HepG2 (cell line): ENCODE data around the gene TMOD2. TPM values are rescaled to one million over a fixed set of nuclear protein-coding genes. Genes with fewer than 3 reads are reported as not detected.
A peak's percentile ranks its signal among the peaks of the same experiment; 100 is the strongest.

Source experiments
- ATF1 ChIP-seq: IDR thresholded peaks from 2 replicates; pipeline ENCODE4 v1.6.1; 2016; ENCODE audit warnings: mild to moderate bottlenecking, control low read depth
- ATF7 ChIP-seq, 2 experiments: fragments of 450-650 bp in 1 of 2; sonication (generic) in 1 of 2; formaldehyde crosslinking in 1 of 2; IDR thresholded peaks; 2 replicates each; pipeline versions ENCODE4 v1.4.0 to v1.6.1; 2016 to 2020; ENCODE audit warnings: antibody characterized with exemption in 1 of 2, mild to moderate bottlenecking in 1 of 2, missing genetic modification reagents in 1 of 2
- BRCA1 ChIP-seq: sonication (generic); formaldehyde crosslinking; IDR thresholded peaks from 2 replicates; pipeline ENCODE4 v1.4.0; 2020; ENCODE audit warnings: missing genetic modification reagents
- CENPX ChIP-seq: sonication (generic); formaldehyde crosslinking; IDR thresholded peaks from 2 replicates; pipeline ENCODE4 v1.9.0; 2021; ENCODE audit warnings: mild to moderate bottlenecking, missing genetic modification reagents, moderate library complexity
- FOXO1 ChIP-seq: sonication (generic); formaldehyde crosslinking; IDR thresholded peaks from 2 replicates; pipeline ENCODE4 v1.4.0; 2020; ENCODE audit warnings: missing genetic modification reagents
- HOXA3 ChIP-seq: sonication (generic); formaldehyde crosslinking; IDR thresholded peaks from 2 replicates; pipeline ENCODE4 v1.5.0; 2020; ENCODE audit warnings: missing genetic modification reagents
- MEIS2 ChIP-seq: sonication (generic); formaldehyde crosslinking; IDR thresholded peaks from 2 replicates; pipeline ENCODE4 v1.9.0; 2021; ENCODE audit warnings: mild to moderate bottlenecking, missing genetic modification reagents
- NAIF1 ChIP-seq: sonication (generic); formaldehyde crosslinking; IDR thresholded peaks from 2 replicates; pipeline ENCODE4 v1.5.0; 2020; ENCODE audit warnings: mild to moderate bottlenecking, missing genetic modification reagents, borderline replicate concordance
- NFE2L1 ChIP-seq: sonication (generic); formaldehyde crosslinking; IDR thresholded peaks from 2 replicates; pipeline ENCODE4 v1.4.0; 2020; ENCODE audit warnings: missing genetic modification reagents, mild to moderate bottlenecking, borderline replicate concordance
- NONO ChIP-seq, 2 experiments: fragments of 450-650 bp in 1 of 2; sonication (generic) in 1 of 2; formaldehyde crosslinking in 1 of 2; IDR thresholded peaks in 1 of 2; conservative IDR thresholded peaks in 1 of 2; 2 replicates each; pipeline versions ENCODE4 v1.6.1 to v1.8.0; 2017 to 2022; ENCODE audit warnings: mild to moderate bottlenecking in 1 of 2, missing genetic modification reagents in 1 of 2, moderate library complexity in 1 of 2
- PHB2 ChIP-seq: fragments of 450-650 bp; IDR thresholded peaks from 2 replicates; pipeline ENCODE4 v1.6.1; 2018; ENCODE audit not compliant: partially characterized antibody
- PHF5A ChIP-seq: IDR thresholded peaks from one replicate; pipeline ENCODE4 v1.6.1; 2018; ENCODE audit warnings: low read depth, missing genetic modification reagents; ENCODE audit not compliant: unreplicated experiment
- THAP11 ChIP-seq: IDR thresholded peaks from 2 replicates; pipeline ENCODE4 v1.6.1; 2016; ENCODE audit warnings: missing biosample characterization, missing genetic modification reagents
- THYN1 ChIP-seq: sonication (generic); formaldehyde crosslinking; IDR thresholded peaks from 2 replicates; pipeline ENCODE4 v1.8.1; 2023; ENCODE audit warnings: low read depth, mild to moderate bottlenecking, moderate library complexity, missing genetic modification reagents, borderline replicate concordance
- XBP1 ChIP-seq: sonication (generic); formaldehyde crosslinking; IDR thresholded peaks from 2 replicates; pipeline ENCODE4 v1.5.0; 2020; ENCODE audit warnings: missing genetic modification reagents
- ZBTB38 ChIP-seq: sonication (generic); formaldehyde crosslinking; IDR thresholded peaks from 2 replicates; pipeline ENCODE4 v1.5.1; 2020; ENCODE audit warnings: mild to moderate bottlenecking, missing genetic modification reagents
- ZMYM3 ChIP-seq: sonication (generic); formaldehyde crosslinking; IDR thresholded peaks from 2 replicates; pipeline ENCODE4 v1.5.1; 2020; ENCODE audit warnings: mild to moderate bottlenecking, missing genetic modification reagents
- ZNF260 ChIP-seq: sonication (generic); formaldehyde crosslinking; IDR thresholded peaks from 2 replicates; pipeline ENCODE4 v1.4.0; 2020; ENCODE audit warnings: missing genetic modification reagents, low read depth, mild to moderate bottlenecking, borderline replicate concordance
- ZNF317 ChIP-seq: sonication (generic); formaldehyde crosslinking; IDR thresholded peaks from 2 replicates; pipeline ENCODE4 v1.5.0; 2020; ENCODE audit warnings: mild to moderate bottlenecking, missing genetic modification reagents
- ZNF550 ChIP-seq: sonication (generic); formaldehyde crosslinking; IDR thresholded peaks from 2 replicates; pipeline ENCODE4 v1.4.0; 2020; ENCODE audit warnings: mild to moderate bottlenecking, missing genetic modification reagents, borderline replicate concordance
- ZNF558 ChIP-seq: sonication (generic); formaldehyde crosslinking; IDR thresholded peaks from 2 replicates; pipeline ENCODE4 v1.9.0; 2022; ENCODE audit warnings: mild to moderate bottlenecking, missing genetic modification reagents, borderline replicate concordance
- ZNF7 ChIP-seq: IDR thresholded peaks from 2 replicates; pipeline ENCODE4 v1.6.1; 2016; ENCODE audit warnings: missing biosample characterization, missing genetic modification reagents
- ZNF879 ChIP-seq: sonication (generic); formaldehyde crosslinking; IDR thresholded peaks from 2 replicates; pipeline ENCODE4 v1.8.1; 2023; ENCODE audit warnings: missing genetic modification reagents
- polyA plus RNA-seq, 8 experiments: library from polyadenylated mRNA; depleted of rRNA in 3 of 8; stranded (reverse) in 7 of 8; unstranded in 1 of 8; fragments of >200 nt; fragmentation: Illumina TruSeq in 4 of 8; extraction: Trizol in 4 of 8; gene quantifications; 2 replicates each; pipeline versions ENCODE4 v1.2.1 to v1.2.3, GENCODE V29; 2011 to 2016; ENCODE audit warnings: low read depth in 4 of 8, missing spikeins in 1 of 8, mixed read lengths in 1 of 8; ENCODE audit not compliant: insufficient read depth in 1 of 8
- total RNA-seq, 5 experiments: library from RNA; depleted of rRNA; stranded (reverse); fragments of >200 nt; fragmentation: Illumina TruSeq; extraction: Trizol; gene quantifications; 2 replicates each; pipeline ENCODE4 v1.2.3, GENCODE V29; 2016; ENCODE audit warnings: low read depth in 1 of 5
- TF ChIP-seq, protein P1 (sequence below): IDR thresholded peaks from 2 replicates; pipeline ENCODE4 v1.6.1; 2016; ENCODE audit warnings: low read depth
- TF ChIP-seq, protein P2 (sequence below): sonication (generic); formaldehyde crosslinking; IDR thresholded peaks from 2 replicates; pipeline ENCODE4 v1.8.1; 2023; ENCODE audit warnings: missing genetic modification reagents, mild to moderate bottlenecking, borderline replicate concordance
- TF ChIP-seq, protein P3 (sequence below): sonication (generic); formaldehyde crosslinking; IDR thresholded peaks from 2 replicates; pipeline ENCODE4 v1.4.0; 2020; ENCODE audit warnings: missing genetic modification reagents, borderline replicate concordance

The TMOD2 gene
- total and polyA plus RNA-seq, 2 of the 13 experiments (the other 11 are each of a cell fraction or from before 2014, with no cell fraction given), result 0.01 to 0.02 TPM

DNA sequence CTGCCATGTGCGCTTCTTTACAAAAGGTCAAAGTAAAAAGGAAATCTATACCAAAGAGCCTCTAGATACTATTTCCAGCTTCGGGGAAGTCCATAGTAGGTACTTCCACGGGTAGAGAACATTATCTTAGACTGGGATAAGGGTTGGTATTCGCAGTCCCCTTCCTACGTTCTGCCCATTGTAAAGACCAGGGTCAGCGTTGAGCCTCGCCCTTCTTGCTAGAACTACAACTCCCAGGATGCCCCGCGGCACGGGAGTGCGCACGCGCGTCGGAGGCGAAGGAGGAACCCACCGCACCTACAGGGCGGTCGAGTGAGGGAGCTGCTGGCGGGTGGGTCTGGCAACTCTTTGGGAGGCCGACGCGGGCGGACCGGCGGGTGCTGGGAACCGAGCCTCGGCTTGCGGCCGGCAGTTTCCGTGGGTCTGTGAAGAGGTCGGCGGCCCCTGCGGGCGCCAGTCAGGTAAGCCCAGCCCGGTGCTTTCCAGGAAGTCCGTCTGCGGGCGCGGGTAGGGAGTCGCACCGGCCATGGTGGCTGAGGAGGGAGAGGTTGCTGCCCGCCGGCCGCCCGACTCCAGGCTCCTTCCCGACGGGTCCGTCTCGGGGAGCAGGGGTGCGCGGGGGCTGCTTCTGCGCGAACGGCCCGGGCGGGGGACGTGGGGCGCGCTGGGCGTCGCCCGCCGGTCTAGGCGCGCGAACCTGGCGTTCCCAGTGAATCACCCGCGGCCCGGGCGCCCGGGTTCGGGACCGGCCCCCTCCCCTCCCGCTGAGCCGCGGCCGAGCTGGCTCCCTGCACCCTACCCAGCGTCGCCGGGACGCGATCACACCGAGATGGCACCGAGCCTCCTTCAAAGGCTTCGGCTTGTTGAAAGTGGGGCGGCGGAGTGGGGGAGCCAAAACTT is 78.2 kb downstream of the TMOD2 start, which contains the start of gene TMOD3 (continued):
- TF ChIP-seq, protein P1, sequence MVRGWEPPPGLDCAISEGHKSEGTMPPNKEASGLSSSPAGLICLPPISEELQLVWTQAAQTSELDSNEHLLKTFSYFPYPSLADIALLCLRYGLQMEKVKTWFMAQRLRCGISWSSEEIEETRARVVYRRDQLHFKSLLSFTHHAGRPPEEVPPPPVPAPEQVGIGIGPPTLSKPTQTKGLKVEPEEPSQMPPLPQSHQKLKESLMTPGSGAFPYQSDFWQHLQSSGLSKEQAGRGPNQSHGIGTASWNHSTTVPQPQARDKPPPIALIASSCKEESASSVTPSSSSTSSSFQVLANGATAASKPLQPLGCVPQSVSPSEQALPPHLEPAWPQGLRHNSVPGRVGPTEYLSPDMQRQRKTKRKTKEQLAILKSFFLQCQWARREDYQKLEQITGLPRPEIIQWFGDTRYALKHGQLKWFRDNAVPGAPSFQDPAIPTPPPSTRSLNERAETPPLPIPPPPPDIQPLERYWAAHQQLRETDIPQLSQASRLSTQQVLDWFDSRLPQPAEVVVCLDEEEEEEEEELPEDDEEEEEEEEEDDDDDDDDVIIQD, result peak; percentile 43; the same call in 1 of the 2 replicates
- TF ChIP-seq PHF5A (CRISPR knock-in tag), result no peak
- no peak for TF ChIP-seq BRCA1 (CRISPR knock-in tag)
- no peak for TF ChIP-seq NFE2L1
- TF ChIP-seq, protein P2, sequence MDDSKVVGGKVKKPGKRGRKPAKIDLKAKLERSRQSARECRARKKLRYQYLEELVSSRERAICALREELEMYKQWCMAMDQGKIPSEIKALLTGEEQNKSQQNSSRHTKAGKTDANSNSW (CRISPR knock-in tag), result peak; percentile 90; the same call in 1 of the 2 replicates
- no peak for TF ChIP-seq CENPX (CRISPR knock-in tag)
- TF ChIP-seq THYN1 (CRISPR knock-in tag), result no peak
- 0 out of 2 replicates have a peak, but pooled peaks have one; percentile 15 for TF ChIP-seq ZNF7
- TF ChIP-seq ATF1 (CRISPR knock-in tag), result no peak
- TF ChIP-seq, protein P3, sequence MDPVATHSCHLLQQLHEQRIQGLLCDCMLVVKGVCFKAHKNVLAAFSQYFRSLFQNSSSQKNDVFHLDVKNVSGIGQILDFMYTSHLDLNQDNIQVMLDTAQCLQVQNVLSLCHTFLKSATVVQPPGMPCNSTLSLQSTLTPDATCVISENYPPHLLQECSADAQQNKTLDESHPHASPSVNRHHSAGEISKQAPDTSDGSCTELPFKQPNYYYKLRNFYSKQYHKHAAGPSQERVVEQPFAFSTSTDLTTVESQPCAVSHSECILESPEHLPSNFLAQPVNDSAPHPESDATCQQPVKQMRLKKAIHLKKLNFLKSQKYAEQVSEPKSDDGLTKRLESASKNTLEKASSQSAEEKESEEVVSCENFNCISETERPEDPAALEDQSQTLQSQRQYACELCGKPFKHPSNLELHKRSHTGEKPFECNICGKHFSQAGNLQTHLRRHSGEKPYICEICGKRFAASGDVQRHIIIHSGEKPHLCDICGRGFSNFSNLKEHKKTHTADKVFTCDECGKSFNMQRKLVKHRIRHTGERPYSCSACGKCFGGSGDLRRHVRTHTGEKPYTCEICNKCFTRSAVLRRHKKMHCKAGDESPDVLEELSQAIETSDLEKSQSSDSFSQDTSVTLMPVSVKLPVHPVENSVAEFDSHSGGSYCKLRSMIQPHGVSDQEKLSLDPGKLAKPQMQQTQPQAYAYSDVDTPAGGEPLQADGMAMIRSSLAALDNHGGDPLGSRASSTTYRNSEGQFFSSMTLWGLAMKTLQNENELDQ (CRISPR knock-in tag), result no peak
- peak; percentile 62 for TF ChIP-seq HOXA3 (CRISPR knock-in tag)
- no peak for TF ChIP-seq ZNF879 (CRISPR knock-in tag)
- no peak for TF ChIP-seq PHB2
- no peak for TF ChIP-seq ATF7 (IDR thresholded peaks at IDR 0.05)
- no peak for TF ChIP-seq ATF7 (CRISPR knock-in tag; IDR thresholded peaks at IDR 0.05)
- TF ChIP-seq MEIS2 (CRISPR knock-in tag), result no peak
- no peak; the same call in 1 of the 2 replicates for TF ChIP-seq ZNF317 (CRISPR knock-in tag)
- peak; percentile 12; the same call in 1 of the 2 replicates for TF ChIP-seq ZMYM3 (CRISPR knock-in tag)
- TF ChIP-seq THAP11, result peak; percentile 99
- TF ChIP-seq FOXO1 (CRISPR knock-in tag), result no peak
- no peak; the same call in 1 of the 2 replicates for TF ChIP-seq ZBTB38 (CRISPR knock-in tag)
- TF ChIP-seq NAIF1, result no peak
- TF ChIP-seq ZNF260, result no peak
- no peak for TF ChIP-seq ZNF550 (CRISPR knock-in tag)
- TF ChIP-seq NONO (IDR thresholded peaks at IDR 0.05), result no peak
- TF ChIP-seq NONO (CRISPR knock-in tag; conservative IDR thresholded peaks at IDR 0.05), result no peak; the same call in 1 of the 2 replicates
- no peak for TF ChIP-seq XBP1 (CRISPR knock-in tag)
- TF ChIP-seq ZNF558 (CRISPR knock-in tag), result no peak
